K562 (cell line): Measurements from ENCODE around the gene DGCR6L. TPM values are rescaled to one million over a fixed set of nuclear protein-coding genes. Genes with fewer than 3 reads are reported as not detected.

ENCODE experiments used
- BHLHE40 ChIP-seq: IDR thresholded peaks from 2 replicates; pipeline ENCODE4 v1.6.1; 2011; ENCODE audit warnings: low read length, improper control_type of control experiment
- CHCHD3 ChIP-seq: fragments of 250-450 bp; sonication (Bioruptor Pico); IDR thresholded peaks from 2 replicates; pipeline ENCODE4 v2.1.2; 2022; ENCODE audit warnings: mild to moderate bottlenecking
- GATAD2A ChIP-seq: fragments of 450-650 bp; IDR thresholded peaks from 2 replicates; pipeline ENCODE4 v1.6.1; 2017
- HIVEP1 ChIP-seq: fragments of 250-450 bp; sonication (Bioruptor Pico); IDR thresholded peaks from 2 replicates; pipeline ENCODE4 v1.4.0; 2020; ENCODE audit warnings: mild to moderate bottlenecking
- ID3 ChIP-seq, 2 experiments: fragments of 250-450 bp in 1 of 2; fragments of 450-650 bp in 1 of 2; sonication (Bioruptor Pico) in 1 of 2; IDR thresholded peaks; 2 replicates each; pipeline versions ENCODE4 v1.6.1 to v1.8.0; 2016 to 2021; ENCODE audit warnings: mild to moderate bottlenecking in 2 of 2, moderate library complexity in 2 of 2, missing compliant biosample characterization in 1 of 2, missing genetic modification characterization in 1 of 2
- IFI16 ChIP-seq: fragments of 250-450 bp; sonication (Bioruptor Pico); IDR thresholded peaks from 2 replicates; pipeline ENCODE4 v2.1.2; 2022; ENCODE audit warnings: mild to moderate bottlenecking, inconsistent platforms
- MAX ChIP-seq: sonication (generic); formaldehyde crosslinking; IDR thresholded peaks from 2 replicates; pipeline ENCODE4 v1.9.0; 2022; ENCODE audit warnings: mild to moderate bottlenecking, missing genetic modification reagents
- MEIS2 ChIP-seq: fragments of 450-650 bp; IDR thresholded peaks from 2 replicates; pipeline ENCODE4 v1.6.1; 2014; ENCODE audit warnings: mild to moderate bottlenecking; ENCODE audit not compliant: partially characterized antibody
- MYNN ChIP-seq, 2 experiments: sonication (generic); formaldehyde crosslinking in 1 of 2; IDR thresholded peaks; 2 replicates each; pipeline versions ENCODE4 v1.5.0 to v1.6.1; 2016 to 2020; ENCODE audit warnings: antibody characterized with exemption in 1 of 2, missing genetic modification reagents in 1 of 2
- NR4A1 ChIP-seq, 2 experiments: fragments of 250-450 bp in 1 of 2; fragments of 450-650 bp in 1 of 2; sonication (Bioruptor Pico) in 1 of 2; IDR thresholded peaks; 2 replicates each; pipeline versions ENCODE4 v1.4.0 to v1.6.1; 2016 to 2020; ENCODE audit warnings: mild to moderate bottlenecking in 2 of 2, missing compliant biosample characterization in 1 of 2, missing genetic modification characterization in 1 of 2, moderate library complexity in 1 of 2
- NRF1 ChIP-seq, 2 experiments: fragments of 450-650 bp; IDR thresholded peaks in 1 of 2; conservative IDR thresholded peaks in 1 of 2; 2 replicates each; pipeline ENCODE4 v1.6.1; 2014; ENCODE audit warnings: mild to moderate bottlenecking in 2 of 2
- RNF2 ChIP-seq: sonication (generic); IDR thresholded peaks from 2 replicates; pipeline ENCODE4 v1.6.1; 2016
- SNRNP70 ChIP-seq: fragments of 200-400 bp; formaldehyde crosslinking; optimal IDR thresholded peaks from 2 replicates; pipeline ENCODE3; 2017; ENCODE audit warnings: low read depth, low read length
- TCF15 ChIP-seq: fragments of 250-450 bp; sonication (Bioruptor Pico); IDR thresholded peaks from 2 replicates; pipeline ENCODE4 v1.8.0; 2022; ENCODE audit warnings: moderate library complexity, mild to moderate bottlenecking, inconsistent platforms
- U2AF2 ChIP-seq: fragments of 200-400 bp; formaldehyde crosslinking; optimal IDR thresholded peaks from 2 replicates; pipeline ENCODE3; 2017; ENCODE audit warnings: low read depth, mild to moderate bottlenecking, low read length
- ZBTB43 ChIP-seq: sonication (generic); formaldehyde crosslinking; IDR thresholded peaks from 2 replicates; pipeline ENCODE4 v1.8.0; 2023; ENCODE audit warnings: mild to moderate bottlenecking, missing genetic modification reagents
- ZFP91 ChIP-seq: sonication (generic); formaldehyde crosslinking; IDR thresholded peaks from 2 replicates; pipeline ENCODE4 v1.8.0; 2022; ENCODE audit warnings: mild to moderate bottlenecking, missing genetic modification reagents
- ZNF740 ChIP-seq, 3 experiments: fragments of 200-800 bp in 1 of 3; sonication (Bioruptor generic) in 1 of 3; sonication (generic) in 1 of 3; formaldehyde crosslinking in 1 of 3; IDR thresholded peaks; 2 replicates each; pipeline versions ENCODE4 v1.6.1 to v1.8.0; 2016 to 2022; ENCODE audit warnings: mild to moderate bottlenecking in 2 of 3, missing compliant biosample characterization in 2 of 3, missing genetic modification characterization in 2 of 3, missing genetic modification reagents in 1 of 3
- polyA plus RNA-seq, 8 experiments: library from polyadenylated mRNA; depleted of rRNA in 4 of 8; stranded (reverse) in 5 of 8; unstranded in 3 of 8; fragments of >200 nt; fragmentation: Nextera tagmentation in 2 of 8; fragmentation: Illumina TruSeq in 1 of 8; extraction: Ambion mirVana in 2 of 8; extraction: Trizol in 1 of 8; gene quantifications; 2 replicates each; pipeline versions ENCODE4 v1.2.1 to v1.2.3, GENCODE V29; 2011 to 2014; ENCODE audit warnings: inconsistent platforms in 1 of 8, missing spikeins in 1 of 8
- total RNA-seq, 7 experiments: library from RNA; depleted of rRNA in 6 of 7; stranded (reverse); fragments of >200 nt in 6 of 7; fragmentation: Illumina TruSeq in 2 of 7; extraction: Trizol in 2 of 7; gene quantifications; 2 replicates each; pipeline versions ENCODE4 v1.2.1 to v1.2.3, GENCODE V29; 2011 to 2021; ENCODE audit warnings: low replicate concordance in 1 of 7

The DGCR6L gene
- total and polyA plus RNA-seq, 9 of the 15 experiments (the other 6 are each of a cell fraction or from before 2014, with no cell fraction given): 3.6 to 151 (median 51.0) TPM

GRCh38 chr22:20319041-20319744 lies 667 bp downstream of the DGCR6L start (continued):
- TF ChIP-seq ID3 (CRISPR knock-in tag; IDR thresholded peaks at IDR 0.05) (no peak), ID3 (tag; IDR thresholded peaks at IDR 0.05) (peak; percentile 21; the same call in 1 of the 2 replicates), HIVEP1 (CRISPR knock-in tag) (peak; percentile 49; the same call in 1 of the 2 replicates), CHCHD3 (CRISPR knock-in tag) (no peak), IFI16 (peak; percentile 43; the same call in 1 of the 2 replicates), MEIS2 (no peak), BHLHE40 (no peak), RNF2 (0 out of 2 replicates have a peak, but pooled peaks have one; percentile 9), NR4A1 (CRISPR knock-in tag; IDR thresholded peaks at IDR 0.05) (no peak), NR4A1 (tag; IDR thresholded peaks at IDR 0.05) (0 out of 2 replicates have a peak, but pooled peaks have one; percentile 38), TCF15 (CRISPR knock-in tag) (0 out of 2 replicates have a peak, but pooled peaks have one; percentile 49), ZNF740 (CRISPR knock-in tag; IDR thresholded peaks at IDR 0.05) (no peak), ZNF740 (tag; IDR thresholded peaks at IDR 0.05) (0 out of 4 replicates have a peak, but pooled peaks of 1 of the 2 experiments have one; percentile 22), ZBTB43 (no peak), SNRNP70 (no peak), MYNN (IDR thresholded peaks at IDR 0.05) (0 out of 2 replicates have a peak, but pooled peaks have one; percentile 47), MYNN (CRISPR knock-in tag; IDR thresholded peaks at IDR 0.05) (no peak), NRF1 (conservative IDR thresholded peaks at IDR 0.05 in 1 of 2, IDR thresholded peaks at IDR 0.05 in 1 of 2) (peak; percentile 76 to 82), MAX (CRISPR knock-in tag) (no peak; the same call in 1 of the 2 replicates), U2AF2 (no peak), GATAD2A (peak; percentile 84; the same call in 1 of the 2 replicates), ZFP91 (CRISPR knock-in tag) (no peak)
